GM12878 (cell line): ENCODE results near the gene ATF7IP. TPM values are rescaled to one million over a fixed set of nuclear protein-coding genes. Genes with fewer than 3 reads are reported as not detected.

ENCODE experiments used
- ATAC-seq: fragments of 200-7000 bp; cut with Tn5 transposase; 3 replicates; pipeline ENCODE4 v1.9.1; 2020; ENCODE audit warnings: mild to moderate bottlenecking, moderate library complexity
- BruUV-seq: library from RNA; stranded (reverse); fragments of 400-500 nt; replicated peaks from 2 replicates; lab custom pipeline; 2021; lab: Mats Ljungman, UMichigan
- CTCF ChIA-PET: fragments of 300-600 bp; sonication (Branson Sonifier 250); formaldehyde crosslinking; extraction: SDS; loops from one replicate; lab custom pipeline; 2021; ENCODE audit warnings: inconsistent platforms; lab: Yijun Ruan, JAX
- POLR2A ChIA-PET: fragments of 350-600 bp; formaldehyde crosslinking; extraction: SDS; loops from one replicate; lab custom pipeline; 2021; ENCODE audit warnings: inconsistent platforms; lab: Charles Lee
- RAD21 ChIA-PET: fragments of 300-600 bp; sonication (Branson Sonifier 250); formaldehyde crosslinking; loops from one replicate; lab custom pipeline; 2023; ENCODE audit warnings: antibody characterized with exemption; ENCODE audit not compliant: unreplicated experiment; lab: Charles Lee
- SMC1A ChIA-PET: fragments of 300-600 bp; sonication (Branson Sonifier 250); formaldehyde crosslinking; loops from one replicate; lab custom pipeline; 2023; ENCODE audit not compliant: unreplicated experiment, uncharacterized antibody; lab: Charles Lee
- DNase-seq: peaks from one replicate; pipeline ENCODE4 v3.0.0-alpha.2; 2011; ENCODE audit warnings: low read depth, low spot score
- FAIRE-seq: peaks from 3 replicates; lab custom pipeline; 2011; peaks lifted over from hg19 to GRCh38; lab: Jason Lieb, UNC
- H2AFZ ChIP-seq: 2 replicates; pipeline ENCODE4 v1.6.0; 2011; ENCODE audit warnings: low read depth, low read length, control low read depth; ENCODE audit not compliant: control insufficient read depth
- H3K27ac ChIP-seq: 2 replicates; pipeline ENCODE4 v1.5.1; 2011; ENCODE audit warnings: control low read depth; ENCODE audit not compliant: control insufficient read depth, insufficient read depth
- H3K27me3 ChIP-seq, 2 experiments: replicated peaks in 1 of 2; 2 replicates each; pipeline versions ENCODE4 v1.6.0 to v1.6.1; 2011; ENCODE audit warnings: low read length in 1 of 2; ENCODE audit not compliant: control insufficient read depth in 2 of 2, insufficient read depth in 2 of 2
- H3K36me3 ChIP-seq, 2 experiments: 2 replicates each; pipeline ENCODE4 v1.5.1; 2011; ENCODE audit warnings: low read length in 1 of 2; ENCODE audit not compliant: control insufficient read depth in 2 of 2, insufficient read depth in 2 of 2
- H3K4me1 ChIP-seq: 2 replicates; pipeline ENCODE4 v1.6.1; 2011; ENCODE audit warnings: mild to moderate bottlenecking, low read length, moderate library complexity, mixed read lengths; ENCODE audit not compliant: control insufficient read depth, insufficient read depth
- H3K4me2 ChIP-seq: 2 replicates; pipeline ENCODE4 v1.6.0; 2011; ENCODE audit warnings: control low read depth; ENCODE audit not compliant: control insufficient read depth, insufficient read depth
- H3K4me3 ChIP-seq: fragments of 200-600 bp; sonication (generic); 2 replicates; pipeline ENCODE4 v1.5.1; 2016
- H3K79me2 ChIP-seq: 2 replicates; pipeline ENCODE4 v1.6.0; 2011; ENCODE audit warnings: low read length; ENCODE audit not compliant: control insufficient read depth, insufficient read depth
- H3K9ac ChIP-seq: 2 replicates; pipeline ENCODE4 v1.8.0; 2011; ENCODE audit warnings: low read length, control low read depth, mixed read lengths; ENCODE audit not compliant: control insufficient read depth, insufficient read depth
- H3K9me3 ChIP-seq: replicated peaks from 3 replicates; pipeline ENCODE4 v1.5.1; 2011; ENCODE audit warnings: mild to moderate bottlenecking, low read length; ENCODE audit not compliant: control insufficient read depth, insufficient read depth
- H4K20me1 ChIP-seq: 2 replicates; pipeline ENCODE4 v1.6.0; 2011; ENCODE audit not compliant: control insufficient read depth, insufficient read depth
- CEBPB ChIP-seq, 2 experiments: fragments of 150-350 bp in 1 of 2; IDR thresholded peaks; 2 replicates each; pipeline ENCODE4 v1.6.1; 2012 to 2014; ENCODE audit warnings: low read depth in 2 of 2, low read length in 2 of 2, borderline replicate concordance in 1 of 2, inconsistent platforms in 1 of 2
- RFX5 ChIP-seq: IDR thresholded peaks from 2 replicates; pipeline ENCODE4 v1.6.1; 2011; ENCODE audit warnings: low read depth, low read length, improper control_type of control experiment
- SIN3A ChIP-seq: IDR thresholded peaks from 2 replicates; pipeline ENCODE4 v1.6.1; 2012; ENCODE audit warnings: low read depth, low read length, improper control_type of control experiment
- SMARCA5 ChIP-seq: fragments of 450-650 bp; IDR thresholded peaks from 2 replicates; pipeline ENCODE4 v1.6.1; 2017; ENCODE audit warnings: mild to moderate bottlenecking
- SREBF1 ChIP-seq: IDR thresholded peaks from 2 replicates; pipeline ENCODE4 v1.6.1; 2012; ENCODE audit warnings: mild to moderate bottlenecking, low read length
- SREBF2 ChIP-seq: IDR thresholded peaks from 2 replicates; pipeline ENCODE4 v1.6.1; 2012; ENCODE audit warnings: mild to moderate bottlenecking, low read length
- WGBS: methylation state at CpG from one replicate; pipeline ENCODE4 v1.1.6; 2016; ENCODE audit warnings: low lambda C conversion rate; ENCODE audit not compliant: insufficient replicate concordance, insufficient coverage; ENCODE audit errors: missing lambda C conversion rate; 5-methylcytosine and 5-hydroxymethylcytosine counted together
- in situ Hi-C: fragments of 300-500 bp; cut with MboI; formaldehyde crosslinking; loops from 9 replicates; pipeline ENCODE4 v1.14.3; 2018; ENCODE audit warnings: mixed read lengths
- intact Hi-C: fragments of 100-400 bp; cut with micrococcal nuclease; formaldehyde crosslinking; loops from one replicate; pipeline ENCODE4 v1.14.2; 2022; ENCODE audit not compliant: unreplicated experiment
- polyA plus RNA-seq, 11 experiments: library from polyadenylated mRNA; depleted of rRNA in 4 of 11; unstranded in 6 of 11; stranded (reverse) in 5 of 11; fragments of >200 nt; fragmentation: Nextera tagmentation in 4 of 11; fragmentation: Illumina TruSeq in 1 of 11; extraction: Ambion mirVana in 4 of 11; extraction: Trizol in 1 of 11; gene quantifications; 1 replicate in 1 of 11; 2 replicates in 10 of 11; pipeline versions ENCODE4 v1.2.1 to v1.2.3, GENCODE V29; 2011 to 2016; ENCODE audit warnings: inconsistent platforms in 2 of 11, missing spikeins in 2 of 11, low read depth in 1 of 11
- total RNA-seq, 4 experiments: library from RNA; depleted of rRNA in 3 of 4; stranded (reverse); fragments of >200 nt in 3 of 4; fragmentation: Illumina TruSeq in 1 of 4; extraction: Trizol in 1 of 4; gene quantifications; 2 replicates each; pipeline versions ENCODE4 v1.2.1 to v1.2.3, GENCODE V29; 2013 to 2021
- TF ChIP-seq, protein P1 (sequence below): fragments of 450-650 bp; IDR thresholded peaks from 2 replicates; pipeline ENCODE4 v1.6.1; 2018; ENCODE audit warnings: mild to moderate bottlenecking, low read depth, moderate library complexity; ENCODE audit not compliant: partially characterized antibody

ATF7IP gene
- total and polyA plus RNA-seq, 10 of the 15 experiments (the other 5 are each of a cell fraction or from before 2014, with no cell fraction given): 6.2 to 66.6 (median 29.3) TPM

DNA sequence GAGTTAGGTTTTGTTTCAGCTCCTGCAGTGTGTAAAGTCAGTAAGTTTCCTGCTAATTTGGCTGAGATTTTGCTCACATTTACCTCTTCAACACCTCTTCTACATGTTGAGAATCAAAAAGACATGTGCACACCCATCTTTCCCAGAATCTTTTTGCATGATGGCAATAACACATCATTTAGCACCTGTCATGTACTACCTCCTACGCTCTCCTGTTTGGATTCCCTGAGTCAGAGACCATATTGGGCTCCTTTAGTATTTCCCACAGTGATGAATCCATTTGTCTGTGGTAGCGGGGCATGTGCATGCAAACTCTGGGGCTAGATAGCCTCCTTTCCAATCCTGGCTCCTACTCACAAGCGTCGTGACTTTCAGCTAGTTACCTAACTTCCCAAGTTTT, 182.1 kb downstream of the ATF7IP start:
- ATAC-seq (no peak), DNase-seq (no peak)
- ChIA-PET SMC1A (no interaction called here), CTCF (no interaction called here), POLR2A (no interaction called here), RAD21 (no interaction called here)
- Histone ChIP-seq H3K9me3 (peaks cover 2% of the 10 kb centered on the region; the same call in 2 of the 3 replicates), H3K79me2 (no peaks in the 10 kb centered on the region), H3K4me3 (no peak overlapping the region), H3K4me2 (no peak overlapping the region), H3K36me3 (no peaks in the 10 kb centered on the region), H3K27me3 (no peaks in the 10 kb centered on the region), H3K27ac (no peak overlapping the region)
- WGBS: 52% methylated on average over 4 of the region's 4 CpGs
- in situ Hi-C loops: no loop called here
- no TSS peak for BruUV-seq
- TF ChIP-seq RFX5: no peak
- no peak for TF ChIP-seq SREBF2
- TF ChIP-seq SREBF1: no peak
- no peak for TF ChIP-seq SIN3A
- no peak for TF ChIP-seq CEBPB (IDR thresholded peaks at IDR 0.05; ENCODE audit: borderline replicate concordance in 1 of 2, low read depth in 2 of 2, low read length in 2 of 2)
- TF ChIP-seq, protein P1, sequence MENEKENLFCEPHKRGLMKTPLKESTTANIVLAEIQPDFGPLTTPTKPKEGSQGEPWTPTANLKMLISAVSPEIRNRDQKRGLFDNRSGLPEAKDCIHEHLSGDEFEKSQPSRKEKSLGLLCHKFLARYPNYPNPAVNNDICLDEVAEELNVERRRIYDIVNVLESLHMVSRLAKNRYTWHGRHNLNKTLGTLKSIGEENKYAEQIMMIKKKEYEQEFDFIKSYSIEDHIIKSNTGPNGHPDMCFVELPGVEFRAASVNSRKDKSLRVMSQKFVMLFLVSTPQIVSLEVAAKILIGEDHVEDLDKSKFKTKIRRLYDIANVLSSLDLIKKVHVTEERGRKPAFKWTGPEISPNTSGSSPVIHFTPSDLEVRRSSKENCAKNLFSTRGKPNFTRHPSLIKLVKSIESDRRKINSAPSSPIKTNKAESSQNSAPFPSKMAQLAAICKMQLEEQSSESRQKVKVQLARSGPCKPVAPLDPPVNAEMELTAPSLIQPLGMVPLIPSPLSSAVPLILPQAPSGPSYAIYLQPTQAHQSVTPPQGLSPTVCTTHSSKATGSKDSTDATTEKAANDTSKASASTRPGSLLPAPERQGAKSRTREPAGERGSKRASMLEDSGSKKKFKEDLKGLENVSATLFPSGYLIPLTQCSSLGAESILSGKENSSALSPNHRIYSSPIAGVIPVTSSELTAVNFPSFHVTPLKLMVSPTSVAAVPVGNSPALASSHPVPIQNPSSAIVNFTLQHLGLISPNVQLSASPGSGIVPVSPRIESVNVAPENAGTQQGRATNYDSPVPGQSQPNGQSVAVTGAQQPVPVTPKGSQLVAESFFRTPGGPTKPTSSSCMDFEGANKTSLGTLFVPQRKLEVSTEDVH: no peak
- TF ChIP-seq SMARCA5: no peak
- TF ChIP-seq, all 136 proteins: peak for 0
- H2AFZ ChIP-seq: no peak overlapping the region
- intact Hi-C loops: no loop called here
- no peak for FAIRE-seq
- H3K9ac ChIP-seq: no peak overlapping the region
- H4K20me1 ChIP-seq: no peaks in the 10 kb centered on the region
- H3K4me1 ChIP-seq: no peaks in the 10 kb centered on the region
